ENCODE results near the gene NEAT1.
A peak's percentile ranks its signal among the peaks of the same experiment; 100 is the strongest.

Gene NEAT1

GRCh38 chr11:65444314-65445051, 21.9 kb downstream of the NEAT1 start:
- H3K79me2 ChIP-seq (ENCODE audit: low read length): peaks cover 13% of the 10 kb centered on the region
- no peak for DNase-seq

GRCh38 chr11:65445101-65445603, 22.6 kb downstream of the NEAT1 start:
- Histone ChIP-seq H2AFZ (ENCODE audit: low read length) (no peak overlapping the region), H3F3A (ENCODE audit: insufficient read depth, low read length) (peaks cover 71% of the 10 kb centered on the region), H4K20me1 (ENCODE audit: insufficient read depth, low read length) (peaks cover 8% of the 10 kb centered on the region; the same call in 1 of the 2 replicates), H3K9me2 (replicated peaks; ENCODE audit: insufficient read depth, low read length) (no peaks in the 10 kb centered on the region), H3K4me1 (ENCODE audit: low read length) (peaks cover 25% of the 10 kb centered on the region), H3K79me2 (ENCODE audit: low read length) (peaks cover 9% of the 10 kb centered on the region), H3K4me2 (ENCODE audit: low read depth, low read length) (no peak overlapping the region), H3K27me3 (replicated peaks; ENCODE audit: insufficient read depth, low read length) (no peaks in the 10 kb centered on the region), H3K9ac (ENCODE audit: low read length) (no peak overlapping the region), H3K27ac (ENCODE audit: low read length) (peak overlapping the region; percentile 37; the same call in 1 of the 2 replicates), H3K36me3 (replicated peaks; ENCODE audit: insufficient read depth, low read length) (no peaks in the 10 kb centered on the region), H3K9me3 (replicated peaks; ENCODE audit: insufficient read depth, low read length) (no peaks in the 10 kb centered on the region), H3K4me3 (ENCODE audit: low read length) (no peak overlapping the region)
- DNase-seq: no peak
- no peak for TF ChIP-seq EZH2 (optimal IDR thresholded peaks at IDR 0.05; ENCODE audit: low read depth, low read length)
- no peak for TF ChIP-seq CTCF (IDR thresholded peaks at IDR 0.05; ENCODE audit: low read length)
- TF ChIP-seq EZH2phosphoT487 (IDR thresholded peaks at IDR 0.05; ENCODE audit: low read length): no peak

More at GRCh38 chr11:65444314-65445051, 21.9 kb downstream of the NEAT1 start:
- H3K27me3 ChIP-seq (replicated peaks; ENCODE audit: insufficient read depth, low read length): no peaks in the 10 kb centered on the region
- H3K9me3 ChIP-seq (replicated peaks; ENCODE audit: insufficient read depth, low read length): no peaks in the 10 kb centered on the region
- peaks cover 78% of the 10 kb centered on the region for H3F3A ChIP-seq (ENCODE audit: insufficient read depth, low read length)
- peaks cover 8% of the 10 kb centered on the region; the same call in 1 of the 2 replicates for H4K20me1 ChIP-seq (ENCODE audit: insufficient read depth, low read length)
- no peaks in the 10 kb centered on the region for H3K9me2 ChIP-seq (replicated peaks; ENCODE audit: insufficient read depth, low read length)
- H3K4me3 ChIP-seq (ENCODE audit: low read length): no peak overlapping the region
- TF ChIP-seq CTCF (IDR thresholded peaks at IDR 0.05; ENCODE audit: low read length) (no peak), EZH2phosphoT487 (IDR thresholded peaks at IDR 0.05; ENCODE audit: low read length) (no peak), EZH2 (optimal IDR thresholded peaks at IDR 0.05; ENCODE audit: low read depth, low read length) (no peak)
- no peaks in the 10 kb centered on the region for H3K36me3 ChIP-seq (replicated peaks; ENCODE audit: insufficient read depth, low read length)
- no peak overlapping the region for H3K4me2 ChIP-seq (ENCODE audit: low read depth, low read length)
- H3K27ac ChIP-seq (ENCODE audit: low read length): peak overlapping the region; percentile 37; the same call in 1 of the 2 replicates
- no peak overlapping the region for H2AFZ ChIP-seq (ENCODE audit: low read length)
- H3K9ac ChIP-seq (ENCODE audit: low read length): no peak overlapping the region
- peaks cover 31% of the 10 kb centered on the region for H3K4me1 ChIP-seq (ENCODE audit: low read length)

GRCh38 chr11:65445604-65446445, 23.2 kb downstream of the NEAT1 start:
- TF ChIP-seq EZH2 (optimal IDR thresholded peaks at IDR 0.05; ENCODE audit: low read depth, low read length): no peak
- TF ChIP-seq EZH2phosphoT487 (IDR thresholded peaks at IDR 0.05; ENCODE audit: low read length): no peak
- no peak for TF ChIP-seq CTCF (IDR thresholded peaks at IDR 0.05; ENCODE audit: low read length)
- H4K20me1 ChIP-seq (ENCODE audit: insufficient read depth, low read length): peaks cover 8% of the 10 kb centered on the region; the same call in 1 of the 2 replicates

More at GRCh38 chr11:65445604-65446445, 23.2 kb downstream of the NEAT1 start:
- Histone ChIP-seq H3K4me3 (ENCODE audit: low read length) (no peak overlapping the region), H2AFZ (ENCODE audit: low read length) (no peak overlapping the region), H3K4me2 (ENCODE audit: low read depth, low read length) (no peak overlapping the region), H3K9me2 (replicated peaks; ENCODE audit: insufficient read depth, low read length) (no peaks in the 10 kb centered on the region), H3K9ac (ENCODE audit: low read length) (no peak overlapping the region), H3F3A (ENCODE audit: insufficient read depth, low read length) (peaks cover 64% of the 10 kb centered on the region), H3K4me1 (ENCODE audit: low read length) (peaks cover 22% of the 10 kb centered on the region), H3K27me3 (replicated peaks; ENCODE audit: insufficient read depth, low read length) (no peaks in the 10 kb centered on the region), H3K36me3 (replicated peaks; ENCODE audit: insufficient read depth, low read length) (no peaks in the 10 kb centered on the region), H3K27ac (ENCODE audit: low read length) (peak overlapping the region; percentile 0; the same call in 1 of the 2 replicates), H3K79me2 (ENCODE audit: low read length) (peaks cover 9% of the 10 kb centered on the region), H3K9me3 (replicated peaks; ENCODE audit: insufficient read depth, low read length) (no peaks in the 10 kb centered on the region)
- DNase-seq: no peak
